ENCODE measurements around the gene PLEKHA6.
"Not testable (repeated sequence)": the region's sequence is repeated elsewhere in the genome, so short reads cannot be mapped to it uniquely, and the experiment has no call there.

PLEKHA6 gene

DNA sequence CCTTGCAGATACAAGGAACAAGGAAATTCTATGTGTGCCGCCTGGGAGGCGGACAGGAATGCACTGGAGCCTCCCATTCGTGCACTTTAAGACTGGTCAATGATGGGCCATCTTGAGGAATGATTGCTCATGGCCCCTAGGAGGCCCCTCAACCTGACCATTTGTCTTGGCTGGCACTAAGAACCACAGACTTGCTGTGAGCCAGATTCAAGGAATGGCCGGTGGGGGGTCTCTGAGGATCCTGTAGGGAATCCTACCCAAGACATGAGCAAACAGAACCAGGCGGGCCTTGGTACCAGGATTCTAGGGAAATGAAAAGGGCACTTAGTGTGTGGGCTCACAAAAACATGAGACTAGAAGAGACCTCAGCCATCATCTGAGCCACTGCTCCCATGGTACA is 117.8 kb downstream of the PLEKHA6 start:
- FAIRE-seq, result no peak

DNA sequence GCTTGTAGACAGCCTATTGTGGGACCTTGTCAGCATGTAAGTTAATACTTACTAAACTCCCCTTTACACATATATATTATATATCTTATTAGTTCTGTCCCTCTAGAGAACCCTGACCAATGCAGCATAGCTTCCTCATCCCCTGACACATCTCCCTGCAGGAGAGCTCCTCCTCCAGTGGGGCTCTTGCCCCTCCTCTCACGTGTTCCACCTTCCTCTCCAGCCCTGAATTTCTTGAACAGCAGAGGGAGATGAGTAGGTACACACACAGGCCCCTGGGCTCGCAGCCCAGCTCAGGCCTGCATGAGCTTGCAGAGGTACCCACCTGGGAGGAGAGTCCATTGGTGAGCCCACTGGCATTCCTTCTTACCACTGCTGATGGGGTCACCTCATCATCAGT is 118.7 kb downstream of the PLEKHA6 start:
- no peak for DNase-seq (ENCODE audit: low spot score)

More for the DNA sequence above, 117.8 kb downstream of the PLEKHA6 start:
- no peak for DNase-seq (ENCODE audit: low spot score)

DNA sequence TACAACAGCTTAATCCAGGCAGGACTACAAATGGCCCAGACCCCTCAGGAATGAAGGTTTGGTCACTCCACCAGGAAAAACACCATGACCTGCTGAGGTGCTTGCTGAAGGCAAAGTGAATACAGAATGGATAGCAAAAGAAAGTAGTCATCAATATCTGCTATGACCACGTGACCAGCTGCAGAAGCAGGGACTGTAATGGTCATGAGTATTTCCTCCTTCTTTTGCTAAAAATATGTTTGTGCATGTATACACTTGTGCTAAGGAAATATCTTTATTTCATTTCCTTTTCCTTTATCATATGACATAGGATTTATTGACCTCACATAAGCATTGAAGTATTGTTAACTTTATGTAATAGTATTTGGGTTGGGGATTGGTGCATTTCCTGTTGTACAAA is 119.5 kb downstream of the PLEKHA6 start:
- FAIRE-seq (no peak), DNase-seq (ENCODE audit: low spot score) (no peak)

More for the DNA sequence above, 118.7 kb downstream of the PLEKHA6 start:
- no peak for FAIRE-seq

DNA sequence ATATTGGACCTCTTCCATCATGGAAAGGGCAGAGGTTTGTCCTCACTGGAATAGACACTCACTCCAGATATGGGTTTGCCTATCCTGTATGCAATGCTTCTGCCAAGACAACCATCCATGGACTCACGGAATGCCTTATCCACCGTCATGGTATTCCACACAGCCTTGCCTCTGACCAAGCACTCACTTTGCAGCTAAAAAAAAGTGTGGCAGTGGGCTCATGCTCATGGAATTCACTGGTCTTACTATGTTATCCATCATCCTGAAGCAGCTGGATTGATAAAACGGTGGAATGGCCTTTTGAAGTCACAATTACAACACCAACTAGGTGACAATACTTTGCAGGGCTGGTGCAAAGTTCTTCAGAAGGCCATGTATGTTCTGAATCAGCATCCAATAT is 120.3 kb downstream of the PLEKHA6 start:
- FAIRE-seq; DNase-seq (ENCODE audit: low spot score): not testable (repeated sequence)

DNA sequence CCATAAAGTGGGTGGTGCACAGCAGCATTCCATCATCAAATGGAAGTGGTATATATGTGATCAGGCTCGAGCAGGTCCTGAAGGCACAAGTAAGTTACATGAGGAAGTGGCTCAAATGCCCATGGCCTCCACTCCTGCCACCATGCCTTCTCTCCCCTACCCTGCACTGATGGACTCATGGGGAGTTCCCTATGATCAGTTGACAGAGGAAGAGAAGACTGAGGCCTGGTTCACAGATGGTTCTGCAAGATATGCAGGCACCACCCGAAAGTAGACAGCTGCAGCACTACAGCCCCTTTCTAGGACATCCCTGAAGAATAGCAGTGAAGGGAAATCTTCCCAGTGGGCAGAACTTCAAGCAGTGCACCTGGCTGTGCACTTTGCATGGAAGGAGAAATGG is 121.2 kb downstream of the PLEKHA6 start:
- not testable (repeated sequence) for FAIRE-seq; DNase-seq (ENCODE audit: low spot score)

DNA sequence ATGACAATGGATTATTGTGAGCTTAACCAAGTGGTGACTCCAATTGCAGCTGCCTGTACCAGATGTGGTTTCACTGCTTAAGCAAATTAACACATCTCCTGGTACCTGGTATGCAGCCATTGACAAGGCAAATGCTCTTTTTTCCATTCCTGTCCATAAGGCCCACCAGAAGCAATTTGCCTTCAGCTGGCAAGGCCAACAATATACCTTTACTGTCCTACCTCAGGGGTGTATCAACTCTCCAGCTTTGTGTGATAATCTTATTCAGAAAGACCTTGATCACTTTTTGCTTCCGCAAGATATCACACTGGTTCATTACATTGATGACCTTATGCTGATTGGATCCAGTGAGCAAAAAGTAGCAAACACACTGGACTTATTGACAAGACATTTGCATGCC is 122.2 kb downstream of the PLEKHA6 start:
- not testable (repeated sequence) for DNase-seq (ENCODE audit: low spot score); FAIRE-seq

DNA sequence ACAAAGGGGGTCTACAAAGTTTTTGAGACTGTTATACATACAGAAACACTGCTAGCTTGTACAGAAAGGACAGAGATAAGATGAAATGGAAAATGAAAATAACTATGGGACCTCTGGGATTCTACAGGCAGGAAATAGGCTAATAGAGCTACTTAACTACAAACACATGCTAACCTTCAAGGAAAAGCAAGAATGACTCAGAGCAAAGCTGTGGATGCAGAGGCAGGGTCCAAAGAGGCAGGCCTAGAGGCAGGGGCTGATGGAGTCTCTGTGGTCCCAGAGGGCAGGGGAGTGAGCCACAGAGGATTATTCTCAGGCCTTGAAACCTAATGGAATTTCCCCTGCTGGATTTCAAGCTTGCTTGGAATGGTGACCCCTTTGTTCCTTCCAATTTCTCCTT is 127.2 kb downstream of the PLEKHA6 start:
- DNase-seq (ENCODE audit: low spot score), result no peak
- no peak for FAIRE-seq

DNA sequence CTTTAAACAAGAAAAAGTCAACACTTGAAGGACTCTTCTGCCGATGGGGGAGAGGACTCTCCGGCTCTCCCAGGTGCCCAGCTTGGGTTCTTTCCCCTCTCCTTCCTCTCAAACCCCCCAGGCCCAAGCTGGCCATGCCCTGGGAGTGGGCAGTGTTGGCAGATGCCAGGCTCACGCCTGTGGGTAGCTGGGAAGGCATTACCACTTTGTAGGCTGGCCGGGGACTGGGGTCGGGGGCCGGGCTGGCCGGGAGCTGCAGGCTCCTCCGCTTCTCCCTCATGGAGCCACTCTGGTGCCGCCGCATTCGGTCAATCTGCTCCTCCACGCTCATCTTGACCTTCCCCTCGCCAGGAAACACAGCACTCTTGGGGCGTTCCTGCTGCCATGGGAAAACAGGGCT is 129.5 kb downstream of the PLEKHA6 start:
- no peak for DNase-seq (ENCODE audit: low spot score)
- no peak for FAIRE-seq

DNA sequence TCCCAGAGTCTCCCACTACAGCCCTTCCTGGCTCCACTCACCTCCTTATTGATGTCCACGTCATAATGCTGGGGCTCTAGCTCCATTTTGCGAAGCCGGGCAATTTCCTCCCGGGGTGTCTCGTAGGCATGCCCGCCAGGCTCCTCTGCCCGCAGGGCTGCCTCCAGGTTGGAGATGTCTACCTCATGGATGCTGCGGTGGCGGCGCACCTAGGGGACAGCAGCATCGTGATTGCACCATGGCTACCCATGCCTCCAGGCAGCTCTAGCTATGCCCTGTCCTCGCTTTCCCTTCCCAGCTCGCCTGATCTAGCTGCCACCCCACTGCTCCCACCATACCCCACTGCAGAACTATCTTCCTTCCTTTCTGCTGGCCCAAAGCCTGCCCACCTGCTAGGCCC is 130.8 kb downstream of the PLEKHA6 start:
- FAIRE-seq (no peak), DNase-seq (ENCODE audit: low spot score) (no peak)

DNA sequence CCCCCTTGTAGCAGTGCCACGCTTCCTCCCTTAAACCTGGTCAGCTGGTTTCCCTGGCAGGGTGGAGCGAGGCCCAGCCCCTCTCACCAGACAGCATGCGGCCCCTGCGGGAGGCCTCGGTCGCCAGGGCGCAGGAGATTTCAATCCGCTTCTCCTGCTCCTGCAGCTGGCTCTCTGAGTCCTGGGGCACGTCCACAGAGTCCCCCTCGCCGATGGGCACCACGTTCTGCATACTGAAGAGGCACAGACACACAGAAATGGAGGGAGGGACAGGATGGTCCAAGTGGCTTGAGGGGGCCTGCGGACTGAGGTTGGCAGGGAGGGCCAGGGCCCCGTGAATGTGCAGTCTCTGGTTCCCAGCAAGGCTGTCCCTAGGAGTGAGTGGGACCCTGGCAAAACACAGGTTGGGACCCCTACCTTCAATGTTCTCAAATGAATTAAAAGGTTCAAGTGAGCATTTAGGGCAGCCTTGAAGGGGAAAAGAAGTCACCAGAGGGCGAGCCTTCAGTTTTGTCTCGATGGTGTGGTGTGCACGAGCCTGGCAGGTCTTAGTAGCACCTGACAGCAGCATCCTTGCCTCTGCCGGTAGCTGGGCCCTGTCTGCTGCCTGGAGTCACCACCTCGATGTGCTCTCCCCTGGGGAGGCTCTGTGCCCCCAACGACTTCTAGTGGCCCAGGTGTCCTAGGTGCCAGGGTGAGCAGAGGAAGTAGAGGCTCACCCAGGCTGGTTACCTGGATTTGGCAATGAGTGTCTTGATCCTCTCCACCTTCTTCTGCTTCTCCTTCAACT is 131.5 kb downstream of the PLEKHA6 start:
- FAIRE-seq (no peak), DNase-seq (ENCODE audit: low spot score) (no peak)

DNA sequence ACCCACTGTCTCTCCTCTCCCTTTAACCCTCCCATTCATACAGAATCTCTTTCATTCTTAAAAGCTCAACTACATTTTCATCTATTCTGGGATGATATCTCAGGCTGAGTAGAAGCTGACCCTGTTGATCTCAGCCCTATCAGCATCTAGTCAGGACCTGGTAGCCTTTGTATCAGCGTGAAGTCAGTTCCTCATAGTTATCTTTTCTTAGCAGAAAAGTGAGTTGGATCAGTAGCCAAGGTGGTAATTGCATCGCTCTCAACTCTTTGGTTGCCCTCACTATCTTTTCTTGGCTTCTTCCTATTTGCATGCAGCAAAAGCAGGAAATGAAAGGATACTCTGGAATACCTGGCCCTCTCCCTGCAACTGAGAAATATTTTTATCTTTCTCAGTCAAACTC is 132.4 kb downstream of the PLEKHA6 start:
- FAIRE-seq, result no peak
- DNase-seq (ENCODE audit: low spot score), result no peak

DNA sequence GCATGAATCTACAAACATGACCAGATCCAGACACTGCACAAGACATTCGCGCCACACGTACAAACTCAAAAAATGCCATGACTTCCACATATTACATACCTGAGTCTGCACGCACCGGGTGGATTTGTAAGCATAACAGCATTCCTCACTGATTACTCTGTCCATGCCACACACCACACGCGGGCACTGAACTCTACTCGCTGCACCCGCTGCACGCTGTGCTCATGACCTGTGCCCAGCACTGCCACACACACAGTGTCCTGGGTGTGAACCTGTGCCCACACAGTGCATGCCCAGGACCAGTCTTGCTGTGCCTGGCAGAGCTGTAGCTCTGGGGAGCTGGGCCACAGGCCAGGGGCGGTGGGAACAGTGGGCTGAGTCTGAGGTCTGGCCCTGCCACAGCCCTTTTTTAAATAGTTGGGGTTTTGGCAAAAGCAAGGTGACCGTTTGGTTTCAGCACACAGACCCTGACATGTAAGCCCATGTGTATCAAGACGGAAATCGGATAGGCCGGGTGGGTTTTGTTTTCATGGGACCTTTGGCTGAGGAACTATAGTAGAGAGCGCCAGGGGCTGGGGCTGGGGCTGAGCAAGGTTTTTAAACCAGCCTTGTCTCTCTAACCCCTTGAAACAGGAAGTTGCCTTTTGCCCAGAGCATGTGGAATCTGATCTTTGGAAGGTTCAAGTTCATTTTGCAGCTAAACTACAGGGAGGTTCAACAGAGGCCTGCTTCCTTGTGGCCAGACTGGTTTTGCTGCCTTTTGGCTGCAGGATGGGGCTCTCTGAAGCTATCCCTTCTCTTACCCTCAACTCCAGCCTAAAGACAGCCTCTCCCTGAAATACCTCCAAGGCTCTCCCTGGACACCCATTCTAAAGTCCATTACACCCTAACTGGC is 133.6 kb downstream of the PLEKHA6 start:
- FAIRE-seq (no peak), DNase-seq (ENCODE audit: low spot score) (peak; percentile 73)

DNA sequence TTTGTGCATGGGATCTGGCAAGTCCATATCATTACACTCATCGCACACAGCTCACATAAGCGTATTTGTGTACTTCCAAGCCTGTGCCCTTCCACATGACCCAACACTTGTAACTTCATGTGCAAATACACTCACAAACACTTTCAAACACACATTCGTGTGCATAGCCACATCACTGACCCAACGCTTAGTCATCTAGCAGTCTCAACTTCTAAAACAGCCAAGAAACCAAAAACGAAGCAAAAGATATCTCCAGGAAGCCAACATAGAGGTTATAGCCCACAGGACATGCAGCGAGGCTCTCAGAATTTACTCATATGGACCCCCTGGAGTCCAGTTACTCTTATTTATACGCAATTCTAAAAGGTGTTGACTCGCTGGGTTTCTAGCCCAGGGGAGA is 135.1 kb downstream of the PLEKHA6 start:
- DNase-seq (ENCODE audit: low spot score) (no peak), FAIRE-seq (no peak)

DNA sequence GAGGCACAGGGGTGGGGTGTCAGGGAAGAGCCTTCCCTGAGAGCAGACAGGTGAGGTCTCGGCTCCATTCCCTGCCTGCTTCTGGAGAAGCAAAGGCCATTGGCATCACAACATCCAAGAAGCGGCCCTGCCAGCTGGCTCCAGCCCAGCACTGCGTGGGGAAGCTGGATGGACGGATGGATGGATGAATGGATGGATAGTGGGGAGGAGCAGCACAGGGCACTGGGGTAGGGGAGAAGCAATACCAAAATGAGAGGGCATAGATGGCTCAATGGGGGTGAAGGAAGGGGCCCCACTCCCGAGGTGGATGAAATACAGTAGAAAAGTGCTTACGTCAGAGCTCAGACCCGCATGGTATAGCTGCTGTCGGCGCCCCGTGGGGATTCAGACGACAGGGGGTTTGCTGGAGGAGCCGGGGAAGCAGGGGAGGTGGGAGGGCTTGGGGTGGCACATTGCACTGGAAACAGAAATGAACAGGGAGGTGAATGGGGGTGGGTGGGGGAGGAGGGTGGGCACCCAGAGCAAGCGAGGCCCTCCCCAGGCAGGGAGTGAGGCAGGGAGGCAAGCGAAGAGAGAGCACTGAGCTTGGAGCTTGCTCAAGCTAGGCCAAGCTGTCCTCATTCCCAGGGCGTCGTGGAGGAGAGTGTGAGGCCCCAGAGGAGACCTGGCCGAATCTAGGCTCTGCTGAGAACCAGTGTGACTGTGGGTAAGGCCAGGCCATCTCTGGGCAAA is 136.4 kb downstream of the PLEKHA6 start:
- FAIRE-seq (no peak), DNase-seq (ENCODE audit: low spot score) (no peak)

DNA sequence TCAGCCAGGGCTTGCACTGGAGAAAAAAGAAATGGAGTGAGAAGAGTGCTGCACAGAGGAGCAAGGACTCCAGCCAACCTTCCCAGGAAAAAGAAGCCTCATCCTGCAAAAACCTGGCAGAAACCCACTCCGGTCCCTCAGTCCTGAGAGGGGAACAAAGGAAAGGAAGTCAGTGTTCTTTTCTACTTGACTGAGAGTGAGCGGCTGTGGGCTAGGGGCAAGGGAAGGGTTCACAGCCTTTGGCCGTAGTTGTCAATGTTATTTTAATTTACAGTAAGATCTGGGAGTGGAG is 137.0 kb downstream of the PLEKHA6 start:
- DNase-seq (ENCODE audit: low spot score) (no peak), FAIRE-seq (no peak)

DNA sequence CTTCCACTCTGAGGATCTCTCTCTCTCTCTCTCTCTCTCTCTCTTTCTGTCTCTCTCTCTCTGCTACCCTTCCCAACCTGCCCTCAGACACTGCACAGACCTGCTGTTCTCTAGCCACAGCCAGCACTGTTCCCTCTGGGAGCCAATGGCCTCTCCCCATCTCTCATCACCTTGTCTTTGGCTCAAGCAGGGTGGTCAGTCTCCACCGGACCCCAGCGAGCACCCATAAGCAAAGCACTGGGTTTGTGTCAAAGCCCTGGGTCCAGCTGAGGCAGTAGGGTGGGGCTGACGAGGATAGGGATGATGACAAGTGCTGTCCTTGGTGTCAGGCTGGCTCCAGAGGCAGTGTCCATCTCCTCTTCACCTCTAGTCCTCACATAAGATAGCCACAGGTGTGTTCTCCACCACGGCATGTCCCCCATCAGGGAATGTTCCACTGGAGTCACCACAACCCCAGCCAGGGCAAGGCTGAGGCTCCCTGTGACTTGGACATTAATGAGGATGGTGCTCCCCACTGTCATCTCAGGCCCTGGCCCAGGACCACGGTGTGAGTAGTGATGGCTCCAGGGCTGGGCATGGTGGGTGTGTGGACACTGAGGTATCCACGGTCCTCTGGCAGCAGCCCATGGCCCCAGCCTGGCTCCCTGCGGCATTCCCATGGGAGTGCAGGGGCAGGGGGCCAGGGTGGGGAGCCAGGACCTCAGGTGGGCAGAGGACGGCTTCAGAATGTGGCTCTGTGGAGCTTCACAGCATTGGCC is 137.5 kb downstream of the PLEKHA6 start:
- FAIRE-seq (no peak), DNase-seq (ENCODE audit: low spot score) (no peak)

DNA sequence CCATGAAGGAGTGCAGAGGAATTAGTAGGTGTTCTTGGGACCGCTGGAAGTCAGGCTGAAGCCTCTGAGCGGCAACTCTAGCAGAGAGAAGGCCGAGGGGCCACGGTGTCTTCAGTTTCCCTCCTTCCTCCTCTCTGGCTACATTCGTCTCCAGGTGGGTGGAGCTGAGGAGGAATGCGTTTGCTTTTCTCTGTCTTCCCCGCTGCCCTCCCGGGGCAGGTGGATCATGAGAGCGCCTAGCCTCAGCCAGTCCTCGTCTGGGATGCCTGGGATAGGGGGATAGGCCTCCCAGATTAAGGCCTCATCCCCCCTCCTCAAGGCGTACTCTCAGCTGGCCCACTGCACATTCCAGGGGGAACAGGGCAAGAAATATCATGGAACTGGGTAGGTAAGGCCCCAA is 138.5 kb downstream of the PLEKHA6 start:
- DNase-seq (ENCODE audit: low spot score) (no peak), FAIRE-seq (no peak)

DNA sequence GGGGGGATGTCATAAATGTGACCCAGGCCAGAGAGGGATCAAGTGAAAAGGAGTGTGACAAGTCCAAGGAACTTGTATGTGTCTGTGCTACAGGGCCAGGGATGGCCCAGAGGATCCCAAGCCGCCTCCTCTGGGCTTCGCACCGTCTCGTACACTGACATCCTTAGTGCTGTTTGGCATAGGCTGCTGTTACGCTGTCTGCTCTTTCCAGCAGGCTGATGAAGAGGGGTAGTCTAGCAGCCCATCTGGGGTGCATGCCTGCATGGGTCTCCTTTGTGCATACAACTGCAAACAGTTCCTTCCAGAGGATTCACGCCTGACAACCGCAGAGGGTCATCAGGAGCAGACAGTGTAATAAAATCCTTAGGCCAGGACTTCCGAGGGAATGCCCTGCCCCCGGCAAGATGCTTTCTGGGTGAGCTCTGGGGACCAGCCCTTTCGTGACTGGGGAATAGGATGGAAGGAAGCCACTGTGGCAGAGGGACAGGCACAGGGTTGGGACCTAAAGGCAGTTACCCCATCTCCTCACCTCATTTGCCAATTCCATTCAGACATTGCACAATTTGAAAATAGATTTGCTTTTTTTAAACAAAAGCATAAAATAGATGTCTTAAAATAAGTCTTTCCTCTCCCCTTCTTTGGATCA is 139.6 kb downstream of the PLEKHA6 start:
- DNase-seq (ENCODE audit: low spot score) (no peak), FAIRE-seq (no peak)

DNA sequence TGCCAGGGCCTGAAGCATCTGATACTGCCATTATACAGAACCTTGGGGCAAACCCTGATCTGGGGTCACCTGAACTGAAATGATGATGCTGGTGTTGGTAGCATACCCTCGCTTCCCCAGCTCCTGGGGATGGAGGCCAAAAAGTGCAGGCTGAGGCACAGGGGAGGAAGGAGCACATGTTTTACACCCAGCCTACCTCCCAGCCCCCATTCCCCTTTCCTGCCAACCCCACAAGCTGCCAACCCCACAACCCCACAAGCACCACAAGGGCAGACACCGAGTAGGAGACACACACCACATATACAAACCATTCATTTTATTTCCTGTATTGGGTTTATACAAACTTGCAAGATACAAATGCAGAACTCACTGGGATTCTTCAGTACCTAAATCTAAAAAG is 141.2 kb downstream of the PLEKHA6 start:
- DNase-seq (ENCODE audit: low spot score) (no peak), FAIRE-seq (no peak)

DNA sequence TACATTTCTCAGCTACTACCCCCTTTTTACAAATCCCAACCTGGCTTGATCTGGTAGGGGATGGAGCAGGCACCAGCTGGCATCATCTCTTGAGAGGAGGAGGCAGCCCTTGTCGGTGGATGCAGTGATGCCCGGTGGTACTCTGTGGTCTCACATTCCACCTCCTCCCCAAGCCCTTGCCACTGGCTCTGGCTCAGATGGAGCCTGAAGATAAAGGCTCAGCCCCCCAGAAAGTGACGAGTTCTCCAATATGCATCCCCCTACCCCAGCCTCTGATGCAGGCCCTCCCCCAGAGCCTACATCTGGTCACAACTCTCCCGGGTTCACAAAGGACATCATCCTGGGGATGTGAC is 142.1 kb downstream of the PLEKHA6 start:
- no peak for DNase-seq (ENCODE audit: low spot score)
- no peak for FAIRE-seq
